HepG2 (cell line): ENCODE data around the gene RBM44. TPM values are rescaled to one million over a fixed set of nuclear protein-coding genes. Genes with fewer than 3 reads are reported as not detected.

Experiments
- ATAC-seq: fragments of 200-7000 bp; cut with Tn5 transposase; 3 replicates; pipeline ENCODE4 v1.9.1; 2020; ENCODE audit warnings: mild to moderate bottlenecking, moderate library complexity
- BruUV-seq: library from RNA; stranded (reverse); fragments of 400-500 nt; replicated peaks from 2 replicates; lab custom pipeline; 2021; lab: Mats Ljungman, UMichigan
- CTCF ChIA-PET: fragments of 300-600 bp; formaldehyde crosslinking; extraction: SDS; loops from one replicate; lab custom pipeline; 2021; ENCODE audit warnings: low total read pairs, inconsistent platforms, low intra/inter-chr PET ratio; lab: Yijun Ruan, JAX
- POLR2A ChIA-PET: fragments of 350-600 bp; sonication (Branson Sonifier 250); formaldehyde crosslinking; loops from one replicate; lab custom pipeline; 2020; ENCODE audit warnings: antibody characterized with exemption, inconsistent platforms; lab: Yijun Ruan, JAX
- DNase-seq: peaks from one replicate; pipeline ENCODE4 v3.0.0-alpha.2; 2015; ENCODE audit warnings: low spot score
- FAIRE-seq: peaks from 3 replicates; lab custom pipeline; 2011; peaks lifted over from hg19 to GRCh38; lab: Jason Lieb, UNC
- H2AFZ ChIP-seq: one replicate; pipeline ENCODE4 v1.6.1; 2011; ENCODE audit warnings: low read length, inconsistent platforms
- H3K27ac ChIP-seq: fragments of 300-600 bp; 3 replicates; pipeline ENCODE4 v1.8.0; 2011; ENCODE audit warnings: mixed run types, mild to moderate bottlenecking, mixed read lengths, low read length, inconsistent platforms; ENCODE audit not compliant: insufficient read depth; ENCODE audit errors: extremely low read length
- H3K27me3 ChIP-seq, 2 experiments: fragments of 200-600 bp in 1 of 2; 2 replicates in 1 of 2; 3 replicates in 1 of 2; pipeline versions ENCODE4 v1.6.0 to v1.8.0; 2011; ENCODE audit warnings: low read length in 2 of 2, mild to moderate bottlenecking in 2 of 2, moderate library complexity in 2 of 2, inconsistent platforms in 1 of 2; ENCODE audit not compliant: insufficient read depth in 2 of 2, control insufficient read depth in 1 of 2
- H3K36me3 ChIP-seq, 2 experiments: fragments of 200-600 bp in 1 of 2; replicated peaks in 1 of 2; 2 replicates in 1 of 2; 3 replicates in 1 of 2; pipeline versions ENCODE4 v1.5.1 to v1.8.0; 2011; ENCODE audit warnings: low read length in 2 of 2, inconsistent platforms in 1 of 2; ENCODE audit not compliant: insufficient read depth in 2 of 2, control insufficient read depth in 1 of 2
- H3K4me1 ChIP-seq: 2 replicates; pipeline ENCODE4 v1.5.1; 2012; ENCODE audit warnings: low read length, inconsistent platforms; ENCODE audit not compliant: insufficient read depth
- H3K4me2 ChIP-seq: 2 replicates; pipeline ENCODE4 v1.6.0; 2011; ENCODE audit warnings: low read depth, low read length, inconsistent platforms
- H3K4me3 ChIP-seq, 3 experiments: fragments of 200-600 bp in 1 of 3; sonication (generic), shearing (Covaris generic) in 1 of 3; replicated peaks in 1 of 3; 2 replicates each; pipeline ENCODE4 v1.5.1; 2011 to 2016; ENCODE audit warnings: low read length in 3 of 3, inconsistent platforms in 2 of 3, low read depth in 2 of 3, mild to moderate bottlenecking in 2 of 3, control low read depth in 1 of 3, mixed read lengths in 1 of 3; ENCODE audit not compliant: insufficient read depth in 1 of 3
- H3K79me2 ChIP-seq: one replicate; pipeline ENCODE4 v1.6.1; 2011; ENCODE audit warnings: low read length, inconsistent platforms; ENCODE audit not compliant: insufficient read depth
- H3K9ac ChIP-seq: 2 replicates; pipeline ENCODE4 v1.6.0; 2011; ENCODE audit warnings: mild to moderate bottlenecking, low read depth, low read length, inconsistent platforms; ENCODE audit not compliant: insufficient read depth
- H3K9me3 ChIP-seq: 2 replicates; pipeline ENCODE4 v1.5.1; 2012; ENCODE audit warnings: mild to moderate bottlenecking, low read length
- H4K20me1 ChIP-seq: 2 replicates; pipeline ENCODE4 v1.6.0; 2011; ENCODE audit warnings: inconsistent platforms, mild to moderate bottlenecking, low read length, moderate library complexity; ENCODE audit not compliant: insufficient read depth
- ARID3A ChIP-seq: IDR thresholded peaks from 2 replicates; pipeline ENCODE4 v1.6.1; 2012; ENCODE audit warnings: low read depth, low read length, improper control_type of control experiment
- ELF1 ChIP-seq: sonication (generic); formaldehyde crosslinking; IDR thresholded peaks from 2 replicates; pipeline ENCODE4 v1.4.0; 2020; ENCODE audit warnings: missing genetic modification reagents
- HINFP ChIP-seq: sonication (generic); formaldehyde crosslinking; IDR thresholded peaks from 2 replicates; pipeline ENCODE4 v1.4.0; 2020; ENCODE audit warnings: low read depth, mild to moderate bottlenecking, missing genetic modification reagents
- KAT7 ChIP-seq: IDR thresholded peaks from 2 replicates; pipeline ENCODE4 v1.6.1; 2018; ENCODE audit warnings: borderline replicate concordance, missing compliant biosample characterization
- MATR3 ChIP-seq: sonication (generic); formaldehyde crosslinking; IDR thresholded peaks from 2 replicates; pipeline ENCODE4 v1.4.0; 2020; ENCODE audit warnings: missing genetic modification reagents
- MTF1 ChIP-seq: sonication (generic); formaldehyde crosslinking; IDR thresholded peaks from 2 replicates; pipeline ENCODE4 v1.5.0; 2020; ENCODE audit warnings: missing genetic modification reagents
- NFATC3 ChIP-seq: sonication (generic); formaldehyde crosslinking; IDR thresholded peaks from 2 replicates; pipeline ENCODE4 v1.5.1; 2020; ENCODE audit warnings: mild to moderate bottlenecking, missing genetic modification reagents
- NFYB ChIP-seq: sonication (generic); formaldehyde crosslinking; IDR thresholded peaks from 2 replicates; pipeline ENCODE4 v1.4.0; 2020; ENCODE audit warnings: missing genetic modification reagents
- NFYC ChIP-seq: IDR thresholded peaks from 2 replicates; pipeline ENCODE4 v1.6.1; 2016; ENCODE audit warnings: missing genetic modification reagents, missing compliant biosample characterization
- PHF8 ChIP-seq: sonication (generic); formaldehyde crosslinking; IDR thresholded peaks from 2 replicates; pipeline ENCODE4 v1.5.0; 2020; ENCODE audit warnings: missing genetic modification reagents
- SETDB1 ChIP-seq: sonication (generic); formaldehyde crosslinking; IDR thresholded peaks from 2 replicates; pipeline ENCODE4 v1.5.1; 2020; ENCODE audit warnings: missing genetic modification reagents, mild to moderate bottlenecking, borderline replicate concordance
- TBL1XR1 ChIP-seq: fragments of 150-350 bp; IDR thresholded peaks from 2 replicates; pipeline ENCODE4 v1.6.1; 2014; ENCODE audit warnings: borderline replicate concordance, low read length; ENCODE audit not compliant: partially characterized antibody
- ZBTB10 ChIP-seq: sonication (generic); formaldehyde crosslinking; IDR thresholded peaks from 2 replicates; pipeline ENCODE4 v1.4.0; 2020; ENCODE audit warnings: missing genetic modification reagents, borderline replicate concordance
- ZFY ChIP-seq: sonication (generic); formaldehyde crosslinking; IDR thresholded peaks from 2 replicates; pipeline ENCODE4 v1.4.0; 2020; ENCODE audit warnings: missing genetic modification reagents
- ZNF777 ChIP-seq: sonication (generic); formaldehyde crosslinking; IDR thresholded peaks from 2 replicates; pipeline ENCODE4 v1.4.0; 2020; ENCODE audit warnings: missing genetic modification reagents
- ZSCAN12 ChIP-seq: sonication (generic); formaldehyde crosslinking; IDR thresholded peaks from 2 replicates; pipeline ENCODE4 v1.9.0; 2021; ENCODE audit warnings: mild to moderate bottlenecking, missing genetic modification reagents
- ZSCAN31 ChIP-seq: sonication (generic); formaldehyde crosslinking; IDR thresholded peaks from 2 replicates; pipeline ENCODE4 v1.5.0; 2020; ENCODE audit warnings: low read depth, mild to moderate bottlenecking, missing genetic modification reagents
- WGBS: methylation state at CpG from one replicate; pipeline ENCODE4 v1.1.6; 2017; ENCODE audit warnings: low lambda C conversion rate; 5-methylcytosine and 5-hydroxymethylcytosine counted together
- in situ Hi-C: cut with HindIII; loops from 2 replicates; pipeline ENCODE4 v1.10.0; 2017; ENCODE audit warnings: low pct_unique_long_range_greater_than_20kb; ENCODE audit not compliant: extremely low pct_ligation_motif_present
- intact Hi-C: fragments of 100-400 bp; cut with micrococcal nuclease; formaldehyde crosslinking; loops from one replicate; pipeline ENCODE4 v1.10.0; 2022; ENCODE audit not compliant: unreplicated experiment
- polyA plus RNA-seq, 8 experiments: library from polyadenylated mRNA; depleted of rRNA in 3 of 8; stranded (reverse) in 7 of 8; unstranded in 1 of 8; fragments of >200 nt; fragmentation: Illumina TruSeq in 4 of 8; extraction: Trizol in 4 of 8; gene quantifications; 2 replicates each; pipeline versions ENCODE4 v1.2.1 to v1.2.3, GENCODE V29; 2011 to 2016; ENCODE audit warnings: low read depth in 4 of 8, missing spikeins in 1 of 8, mixed read lengths in 1 of 8; ENCODE audit not compliant: insufficient read depth in 1 of 8
- total RNA-seq, 5 experiments: library from RNA; depleted of rRNA; stranded (reverse); fragments of >200 nt; fragmentation: Illumina TruSeq; extraction: Trizol; gene quantifications; 2 replicates each; pipeline ENCODE4 v1.2.3, GENCODE V29; 2016; ENCODE audit warnings: low read depth in 1 of 5
- TF ChIP-seq, protein P1 (sequence below): sonication (generic); formaldehyde crosslinking; IDR thresholded peaks from 2 replicates; pipeline ENCODE4 v1.4.0; 2020; ENCODE audit warnings: low read depth, mild to moderate bottlenecking, missing genetic modification reagents

RBM44 gene
- total and polyA plus RNA-seq, 2 of the 13 experiments (the other 11 are each of a cell fraction or from before 2014, with no cell fraction given): 0.13 to 0.50 TPM

DNA sequence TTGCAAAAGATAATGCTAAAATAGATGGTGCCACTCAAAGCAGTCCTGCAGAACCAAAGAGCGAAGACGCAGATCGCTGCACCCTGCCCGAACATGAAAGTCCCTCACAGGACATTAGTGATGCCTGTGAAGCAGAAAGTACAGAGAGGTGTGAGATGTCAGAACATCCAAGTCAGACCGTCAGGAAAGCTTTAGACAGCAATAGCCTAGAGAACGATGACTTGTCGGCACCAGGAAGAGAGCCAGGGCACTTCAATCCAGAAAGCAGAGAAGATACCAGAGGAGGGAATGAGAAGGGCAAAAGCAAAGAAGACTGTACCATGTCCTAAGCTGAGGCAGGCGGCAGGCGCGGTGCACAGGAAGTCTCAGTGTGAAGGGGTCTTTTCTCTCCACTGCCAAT is 34.8 kb upstream of the RBM44 start:
- intact Hi-C loops (no loop called here), in situ Hi-C loops (no loop called here)
- ChIA-PET POLR2A (no interaction called here), CTCF (no interaction called here)
- BruUV-seq: TSS peak; percentile 56
- Histone ChIP-seq H4K20me1 (no peaks in the 10 kb centered on the region), H3K27ac (no peak overlapping the region), H3K27me3 (no peaks in the 10 kb centered on the region), H3K4me2 (no peak overlapping the region), H3K9ac (no peak overlapping the region), H3K36me3 (peaks cover 15 to 40% of the 10 kb centered on the region in 2 experiments), H2AFZ (no peak overlapping the region), H3K4me1 (no peaks in the 10 kb centered on the region), H3K9me3 (no peaks in the 10 kb centered on the region), H3K4me3 (no peak overlapping the region), H3K79me2 (no peaks in the 10 kb centered on the region)
- FAIRE-seq (no peak), ATAC-seq (no peak), DNase-seq (no peak)
- 98% methylated on average over 10 of the region's 10 CpGs for WGBS
- TF ChIP-seq PHF8 (CRISPR knock-in tag) (no peak), NFYB (CRISPR knock-in tag) (no peak), HINFP (CRISPR knock-in tag) (no peak), ARID3A (no peak), KAT7 (CRISPR knock-in tag) (no peak), ZSCAN12 (CRISPR knock-in tag) (no peak), ZNF777 (CRISPR knock-in tag) (no peak), ZFY (CRISPR knock-in tag) (no peak), NFATC3 (CRISPR knock-in tag) (no peak), NFYC (CRISPR knock-in tag) (no peak), SETDB1 (no peak), ELF1 (CRISPR knock-in tag) (no peak), TBL1XR1 (no peak), ZSCAN31 (CRISPR knock-in tag) (no peak), ZBTB10 (CRISPR knock-in tag) (no peak), MTF1 (CRISPR knock-in tag) (no peak), MATR3 (CRISPR knock-in tag) (no peak)
- TF ChIP-seq, protein P1, sequence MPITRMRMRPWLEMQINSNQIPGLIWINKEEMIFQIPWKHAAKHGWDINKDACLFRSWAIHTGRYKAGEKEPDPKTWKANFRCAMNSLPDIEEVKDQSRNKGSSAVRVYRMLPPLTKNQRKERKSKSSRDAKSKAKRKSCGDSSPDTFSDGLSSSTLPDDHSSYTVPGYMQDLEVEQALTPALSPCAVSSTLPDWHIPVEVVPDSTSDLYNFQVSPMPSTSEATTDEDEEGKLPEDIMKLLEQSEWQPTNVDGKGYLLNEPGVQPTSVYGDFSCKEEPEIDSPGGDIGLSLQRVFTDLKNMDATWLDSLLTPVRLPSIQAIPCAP (CRISPR knock-in tag): no peak
